Adrenal gland (tissue), 12 donors: Measurements from ENCODE around the gene CYP27B1. TPM values are rescaled to one million over a fixed set of nuclear protein-coding genes. Genes with fewer than 3 reads are reported as not detected.

Experiments
- DNase-seq, 7 donors: peaks; one replicate each; pipeline ENCODE4 v3.0.0-alpha.2; 2019 to 2020
- H3K27ac ChIP-seq, 5 donors: fragments of 200-600 bp; sonication (generic) in 4 of 5; 1 replicate in 3 of 5; 2 replicates in 2 of 5; pipeline versions ENCODE4 v1.5.1 to v1.8.0; 2016 to 2020; ENCODE audit warnings: mild to moderate bottlenecking in 1 of 5
- H3K27me3 ChIP-seq: fragments of 200-600 bp; 2 replicates; pipeline ENCODE4 v1.8.0; 2021
- H3K36me3 ChIP-seq, 2 donors: fragments of 200-600 bp; replicated peaks in 1 of 2; 1 replicate in 1 of 2; 2 replicates in 1 of 2; pipeline versions ENCODE4 v1.5.1 to v1.8.0; 2018 to 2022
- H3K4me1 ChIP-seq, 2 donors: fragments of 200-600 bp; replicated peaks in 1 of 2; 1 replicate in 1 of 2; 2 replicates in 1 of 2; pipeline versions ENCODE4 v1.5.1 to v1.8.0; 2018 to 2021
- H3K4me3 ChIP-seq, 4 donors: fragments of 200-600 bp; sonication (generic) in 3 of 4; one replicate each; pipeline ENCODE4 v1.5.1; 2016 to 2018
- H3K9me3 ChIP-seq, 3 donors: fragments of 200-600 bp; sonication (generic) in 1 of 3; replicated peaks in 1 of 3; 1 replicate in 2 of 3; 2 replicates in 1 of 3; pipeline versions ENCODE4 v1.5.1 to v1.8.0; 2016 to 2021
- CTCF ChIP-seq, 6 experiments: fragments of 450-650 bp in 4 of 6; fragments of 200-600 bp in 2 of 6; sonication (generic) in 1 of 6; IDR thresholded peaks; 1 replicate in 5 of 6; 2 replicates in 1 of 6; pipeline versions ENCODE4 v1.5.1 to v1.8.0; 2016 to 2021; ENCODE audit warnings: antibody characterized with exemption in 6 of 6, mild to moderate bottlenecking in 2 of 6, moderate library complexity in 1 of 6
- POLR2A ChIP-seq, 2 donors: fragments of 450-650 bp; IDR thresholded peaks; one replicate each; pipeline ENCODE4 v1.6.1; 2017; ENCODE audit warnings: antibody characterized with exemption in 2 of 2, mild to moderate bottlenecking in 2 of 2, moderate library complexity in 1 of 2
- WGBS, 4 donors: extraction: QIAGEN DNeasy Blood & Tissue Kit in 2 of 4; methylation state at CpG; one replicate each; pipeline versions ENCODE4 v1.1.5 to v1.1.7; 2013 to 2017; 5-methylcytosine and 5-hydroxymethylcytosine counted together
- intact Hi-C, 2 donors: fragments of 100-400 bp; cut with DNase I; formaldehyde crosslinking; loops; one replicate each; pipeline versions ENCODE4 v1.14.1 to v1.15.0; 2022 to 2023
- polyA plus RNA-seq, 3 donors: library from polyadenylated mRNA; stranded (reverse); fragments of 200-250 nt in 2 of 3; fragments of 350-450 nt in 1 of 3; fragmentation: Illumina TruSeq in 1 of 3; extraction: RNeasy Lipid Tissue Mini Kit (QIAGEN cat#74804) in 1 of 3; gene quantifications; one replicate each; pipeline ENCODE4 v1.2.3, GENCODE V29; 2013 to 2014
- total RNA-seq, 9 donors: library from RNA; depleted of rRNA in 4 of 9; stranded (reverse); fragments of >200 nt in 4 of 9; fragments of 120-200 nt in 1 of 9; fragmentation: NEBNext Ultra II Directional in 1 of 9; extraction: Animal tissue kit (Norgen Biotek cat#: 25700) in 1 of 9; gene quantifications; one replicate each; pipeline versions ENCODE4 v1.1.0 to v1.2.4, GENCODE V29; 2013 to 2023
- donor health status: healthy with polysubstance abuse.
- donor health status: Bipolar disorder and iron deficiency.
- donor health status: DM: yes; HTN: yes; CAD: no.
- donor health status: DM: no; HTN: no; CAD: no.
- donor health status: DM: no; HTN: no; CAD: no.
- donor health status: DM: yes; HTN: yes; CAD: no.

The CYP27B1 gene
- total and polyA plus RNA-seq, 12 donors: 0.48 to 10.4 (median 3.1) TPM

- H3K4me3 ChIP-seq: no peak overlapping the region
- TF ChIP-seq POLR2A (IDR thresholded peaks at IDR 0.05) (no peak), CTCF (IDR thresholded peaks at IDR 0.05) (no peak)
- no peak for DNase-seq
- no peaks in the 10 kb centered on the region for H3K27me3 ChIP-seq
- no peaks in the 10 kb centered on the region for H3K9me3 ChIP-seq
- peaks cover 7 to 15% of the 10 kb centered on the region in 2 donors for H3K4me1 ChIP-seq
- WGBS, 4 donors: 89 to 96% (median 91%) methylated on average over 3 of the region's 3 CpGs
- peaks cover 0 to 17% of the 10 kb centered on the region in 2 donors for H3K36me3 ChIP-seq
- no peak overlapping the region for H3K27ac ChIP-seq
- intact Hi-C loops: no loop called here
These were observed 14.4 kb upstream of the CYP27B1 start for GRCh38 chr12:57781244-57781643.

DNA sequence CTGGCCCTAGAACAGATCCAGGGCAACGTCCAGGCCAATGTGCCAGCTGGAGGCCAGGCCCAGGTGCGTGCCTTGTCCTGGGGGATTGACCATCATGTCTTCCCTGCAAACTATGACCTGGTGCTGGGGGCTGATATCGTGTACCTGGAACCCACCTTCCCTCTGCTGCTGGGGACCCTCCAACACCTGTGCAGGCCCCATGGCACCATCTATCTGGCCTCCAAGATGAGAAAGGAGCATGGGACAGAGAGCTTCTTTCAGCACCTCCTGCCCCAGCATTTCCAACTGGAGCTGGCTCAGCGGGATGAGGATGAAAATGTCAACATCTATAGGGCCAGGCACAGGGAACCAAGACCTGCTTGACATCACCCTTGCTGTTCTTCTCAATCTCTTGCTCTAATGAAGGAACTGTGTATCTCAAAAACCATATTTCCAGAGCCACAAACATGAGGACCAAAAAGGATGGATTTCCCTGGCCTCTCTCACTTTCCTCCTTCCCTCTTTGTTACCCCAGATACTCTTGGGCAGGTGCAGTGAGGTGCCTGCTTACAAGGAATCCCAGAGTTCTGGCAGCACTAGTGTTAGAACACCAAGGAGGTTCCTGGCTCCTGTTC is 13.5 kb upstream of the CYP27B1 start:
- Histone ChIP-seq H3K4me1 (peaks cover 7 to 15% of the 10 kb centered on the region in 2 donors), H3K9me3 (no peaks in the 10 kb centered on the region), H3K27ac (no peak overlapping the region), H3K4me3 (no peak overlapping the region), H3K36me3 (peaks cover 0 to 9% of the 10 kb centered on the region in 2 donors), H3K27me3 (no peaks in the 10 kb centered on the region)
- 93 to 100% (median 97%) methylated on average over 1 to 4 of the region's 4 CpGs for WGBS, 4 donors
- intact Hi-C loops: no loop called here
- DNase-seq: no peak
- no peak for TF ChIP-seq POLR2A (IDR thresholded peaks at IDR 0.05)

DNA sequence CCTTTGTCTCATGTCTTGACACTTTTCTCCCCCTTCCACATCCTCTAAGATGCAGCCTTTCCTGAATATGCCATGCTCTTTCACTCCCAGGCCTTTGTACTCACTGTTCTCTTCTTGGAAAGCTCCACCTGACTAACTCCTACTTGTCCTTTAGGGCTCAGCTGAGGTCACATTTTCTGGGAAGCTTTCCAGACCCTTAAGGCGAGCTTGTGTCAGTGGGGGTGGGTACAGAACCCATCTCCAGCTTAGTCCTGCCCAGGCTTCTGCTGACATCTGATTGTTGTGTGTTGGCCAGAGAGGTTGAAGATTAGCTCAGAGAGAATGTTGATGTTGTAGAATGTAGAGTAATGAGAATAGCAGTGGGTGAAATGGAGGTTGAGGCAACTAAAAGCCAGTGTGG is 12.9 kb upstream of the CYP27B1 start:
- DNase-seq: peak in 1 of 7 donors; percentile 28
- Histone ChIP-seq H3K27ac (no peak overlapping the region), H3K36me3 (peaks cover 0 to 5% of the 10 kb centered on the region in 2 donors), H3K27me3 (no peaks in the 10 kb centered on the region), H3K4me1 (peaks cover 7 to 15% of the 10 kb centered on the region in 2 donors), H3K9me3 (no peaks in the 10 kb centered on the region), H3K4me3 (no peak overlapping the region)
- 24 to 67% (median 46%) methylated on average over 1 of the region's 1 CpG for WGBS, 4 donors
- no peak for TF ChIP-seq CTCF (IDR thresholded peaks at IDR 0.05)
- TF ChIP-seq POLR2A (IDR thresholded peaks at IDR 0.05): no peak
- intact Hi-C loops: no loop called here

GRCh38 chr12:57777911-57778310 is 11.0 kb upstream of the CYP27B1 start:
- Histone ChIP-seq H3K27ac (no peak overlapping the region), H3K9me3 (no peaks in the 10 kb centered on the region), H3K4me1 (peaks cover 6 to 8% of the 10 kb centered on the region in 2 donors), H3K4me3 (no peak overlapping the region), H3K36me3 (peaks cover 0 to 5% of the 10 kb centered on the region in 2 donors), H3K27me3 (no peaks in the 10 kb centered on the region)
- no peak for DNase-seq
- WGBS, 4 donors: 89 to 93% (median 92%) methylated on average over 7 of the region's 7 CpGs
- TF ChIP-seq CTCF (IDR thresholded peaks at IDR 0.05) (no peak), POLR2A (IDR thresholded peaks at IDR 0.05) (no peak)
- intact Hi-C loops: no loop called here

DNA sequence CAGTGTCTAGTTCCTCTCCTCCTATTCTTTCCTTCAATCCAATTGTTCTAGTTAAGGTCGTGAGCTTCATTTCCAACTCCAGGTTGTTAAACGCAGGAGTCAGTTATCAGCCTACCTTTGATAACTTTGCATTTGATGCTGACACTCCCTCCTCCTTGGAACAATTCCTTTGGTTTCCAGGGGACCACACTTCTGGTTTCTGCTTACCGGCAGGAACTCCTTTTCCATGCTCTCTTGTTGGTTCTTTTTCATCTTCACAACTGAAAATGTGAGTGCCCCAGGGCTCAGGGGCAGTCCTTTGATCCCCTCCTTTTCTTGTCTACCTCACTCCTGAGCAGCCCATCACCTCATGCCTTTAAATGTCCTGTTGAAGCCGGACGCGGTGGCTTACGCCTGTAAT is 10.5 kb upstream of the CYP27B1 start:
- Histone ChIP-seq H3K36me3 (peaks cover 0 to 5% of the 10 kb centered on the region in 2 donors), H3K4me3 (no peak overlapping the region)
- 91 to 97% (median 92%) methylated on average over 7 of the region's 7 CpGs for WGBS, 4 donors

More for the DNA sequence above, 10.5 kb upstream of the CYP27B1 start:
- H3K9me3 ChIP-seq: no peaks in the 10 kb centered on the region
- intact Hi-C loops: no loop called here
- no peak for TF ChIP-seq POLR2A (IDR thresholded peaks at IDR 0.05)
- no peak for TF ChIP-seq CTCF (IDR thresholded peaks at IDR 0.05)
- peaks cover 7 to 8% of the 10 kb centered on the region in 2 donors for H3K4me1 ChIP-seq
- no peaks in the 10 kb centered on the region for H3K27me3 ChIP-seq
- no peak overlapping the region for H3K27ac ChIP-seq
- no peak for DNase-seq
